Measurements from ENCODE around the gene CCR6. TPM values are rescaled to one million over a fixed set of nuclear protein-coding genes. Genes with fewer than 3 reads are reported as not detected.
"Not testable (repeated sequence)": the region's sequence is repeated elsewhere in the genome, so short reads cannot be mapped to it uniquely, and the experiment has no call there.

The CCR6 gene
- total and polyA plus RNA-seq, 4 donors = 0.16 to 0.39 (median 0.32) TPM

DNA sequence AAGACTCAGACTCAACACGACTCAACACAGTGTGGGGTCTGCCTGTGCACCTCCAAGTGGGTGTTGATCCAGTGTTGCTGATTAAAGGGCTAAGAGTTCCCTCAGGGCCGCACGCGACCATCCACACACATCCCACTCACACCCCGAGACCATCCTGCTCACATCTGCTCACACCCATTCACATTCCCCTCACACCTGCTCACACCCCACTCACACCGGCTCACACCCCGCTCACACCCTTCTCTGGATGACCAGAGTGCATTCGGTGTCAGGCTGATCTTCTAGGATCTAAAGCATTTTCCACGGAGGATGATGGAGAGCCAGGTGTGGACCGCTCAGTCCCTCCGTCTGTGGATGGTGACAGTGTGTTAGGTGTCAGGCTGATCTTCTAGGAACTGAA is 48.4 kb downstream of the CCR6 start:
- not testable (repeated sequence) for H3K4me1 ChIP-seq (ENCODE audit: control insufficient read depth in 5 of 5, insufficient read depth in 5 of 5, low read length in 5 of 5); ATAC-seq (ENCODE audit: insufficient read depth, low FRiP score); DNase-seq; H3K9ac ChIP-seq (ENCODE audit: insufficient read depth in 1 of 2, low read length in 2 of 2); H3K36me3 ChIP-seq (ENCODE audit: control insufficient read depth in 4 of 4, insufficient read depth in 4 of 4, low read length in 4 of 4); H3K27ac ChIP-seq (ENCODE audit: low read depth in 1 of 2, low read length in 1 of 2); H3K9me3 ChIP-seq (ENCODE audit: control insufficient read depth in 4 of 4, insufficient read depth in 3 of 4, low read length in 3 of 4); H3K27me3 ChIP-seq (ENCODE audit: control insufficient read depth in 3 of 3, insufficient read depth in 3 of 3, low read length in 2 of 3); H3K4me3 ChIP-seq
- WGBS, 2 donors = 86 to 92% methylated on average over 11 of the region's 11 CpGs

DNA sequence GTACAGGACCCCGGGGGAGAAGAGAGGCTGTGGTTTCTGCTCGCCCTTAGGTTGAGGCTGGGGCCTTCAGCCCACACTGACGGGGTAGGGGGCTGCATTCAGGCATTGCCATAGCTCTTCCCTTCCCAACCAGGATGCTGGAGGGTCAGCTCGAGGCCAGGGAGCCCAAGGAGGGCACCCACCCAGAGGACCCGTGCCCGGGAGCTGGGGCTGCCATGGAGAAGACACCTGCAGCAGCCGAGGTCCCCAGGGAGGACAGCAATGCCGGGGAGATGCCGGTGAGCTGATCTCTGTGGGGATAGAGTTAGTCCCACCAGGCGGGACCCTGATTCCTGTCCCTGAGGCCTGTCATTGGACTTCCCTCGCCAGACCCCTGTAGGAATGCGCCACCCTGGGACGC is 49.1 kb downstream of the CCR6 start:
- not testable (repeated sequence) for DNase-seq; H3K27me3 ChIP-seq (ENCODE audit: control insufficient read depth in 3 of 3, insufficient read depth in 3 of 3, low read length in 2 of 3); H3K4me3 ChIP-seq; H3K27ac ChIP-seq (ENCODE audit: low read depth in 1 of 2, low read length in 1 of 2); ATAC-seq (ENCODE audit: insufficient read depth, low FRiP score); H3K4me1 ChIP-seq (ENCODE audit: control insufficient read depth in 5 of 5, insufficient read depth in 5 of 5, low read length in 5 of 5); H3K9ac ChIP-seq (ENCODE audit: insufficient read depth in 1 of 2, low read length in 2 of 2); H3K9me3 ChIP-seq (ENCODE audit: control insufficient read depth in 4 of 4, insufficient read depth in 3 of 4, low read length in 3 of 4); H3K36me3 ChIP-seq (ENCODE audit: control insufficient read depth in 4 of 4, insufficient read depth in 4 of 4, low read length in 4 of 4)
- 80 to 81% methylated on average over 10 to 13 of the region's 13 CpGs for WGBS, 2 donors

DNA sequence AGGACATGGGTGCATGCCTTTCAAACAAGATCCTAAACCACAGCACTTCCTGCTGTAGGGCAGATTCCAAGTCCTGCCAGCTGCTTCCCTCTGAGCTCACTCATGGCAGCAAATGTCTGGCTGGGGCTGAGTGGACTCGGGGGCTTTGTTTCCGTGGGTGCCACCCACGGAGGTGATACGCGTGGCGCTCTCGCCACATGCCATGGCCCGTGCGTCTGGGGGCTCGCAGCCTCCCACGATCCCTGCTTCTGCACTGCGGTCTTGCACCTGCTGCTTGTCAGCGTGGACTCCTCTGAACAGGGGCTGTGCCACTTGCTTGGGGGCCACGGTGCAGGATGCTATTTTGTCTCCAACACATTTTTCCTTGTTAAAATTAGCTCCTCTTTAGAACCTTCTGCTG is 54.4 kb downstream of the CCR6 start:
- not testable (repeated sequence) for H3K9me3 ChIP-seq (ENCODE audit: control insufficient read depth in 4 of 4, insufficient read depth in 3 of 4, low read length in 3 of 4); H3K4me3 ChIP-seq; H3K27ac ChIP-seq (ENCODE audit: low read depth in 1 of 2, low read length in 1 of 2); H3K36me3 ChIP-seq (ENCODE audit: control insufficient read depth in 4 of 4, insufficient read depth in 4 of 4, low read length in 4 of 4); H3K27me3 ChIP-seq (ENCODE audit: control insufficient read depth in 3 of 3, insufficient read depth in 3 of 3, low read length in 2 of 3); H3K9ac ChIP-seq (ENCODE audit: insufficient read depth in 1 of 2, low read length in 2 of 2); ATAC-seq (ENCODE audit: insufficient read depth, low FRiP score); H3K4me1 ChIP-seq (ENCODE audit: control insufficient read depth in 5 of 5, insufficient read depth in 5 of 5, low read length in 5 of 5); DNase-seq
- WGBS, 2 donors = 83 to 88% methylated on average over 13 to 14 of the region's 14 CpGs

DNA sequence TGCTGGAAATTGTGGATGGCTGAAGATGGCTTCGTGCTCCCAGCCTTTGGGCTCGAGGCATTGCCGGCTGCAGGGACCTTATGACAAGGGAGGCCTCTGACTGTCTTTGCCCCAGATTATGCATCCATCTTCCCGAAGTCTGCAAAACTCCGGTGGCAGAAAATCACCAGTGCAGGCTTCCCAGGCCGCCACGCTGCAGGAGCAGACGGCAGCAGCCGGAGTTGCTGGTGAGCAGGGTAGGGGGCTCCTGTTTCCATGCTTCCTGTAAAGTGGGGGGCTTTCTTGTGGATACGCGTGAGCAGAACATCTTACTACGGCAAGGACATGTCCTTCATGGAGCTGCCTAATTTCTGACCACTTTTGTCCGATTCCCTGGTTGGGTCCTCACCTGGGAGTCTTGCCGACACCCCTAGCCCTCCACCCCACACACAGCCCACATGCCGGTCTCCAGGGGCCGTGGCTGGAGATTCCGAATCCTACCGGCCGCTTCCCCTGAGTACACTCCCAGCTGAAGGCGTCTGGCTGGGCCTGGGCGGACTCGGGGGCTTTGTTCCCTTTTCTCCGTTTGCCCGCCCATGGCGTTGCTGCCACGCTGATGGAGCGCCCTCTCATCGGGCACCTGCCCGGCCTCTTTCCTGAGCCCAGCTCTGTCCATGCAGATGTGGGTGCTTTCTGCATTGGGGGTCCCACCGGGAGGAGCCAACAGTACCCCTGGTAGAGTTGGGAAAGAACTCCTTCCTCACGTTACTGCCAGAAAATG is 56.2 kb downstream of the CCR6 start:
- not testable (repeated sequence) for DNase-seq; H3K9ac ChIP-seq (ENCODE audit: insufficient read depth in 1 of 2, low read length in 2 of 2); H3K36me3 ChIP-seq (ENCODE audit: control insufficient read depth in 4 of 4, insufficient read depth in 4 of 4, low read length in 4 of 4); H3K4me1 ChIP-seq (ENCODE audit: control insufficient read depth in 5 of 5, insufficient read depth in 5 of 5, low read length in 5 of 5); H3K4me3 ChIP-seq; H3K27ac ChIP-seq (ENCODE audit: low read depth in 1 of 2, low read length in 1 of 2); H3K9me3 ChIP-seq (ENCODE audit: control insufficient read depth in 4 of 4, insufficient read depth in 3 of 4, low read length in 3 of 4); H3K27me3 ChIP-seq (ENCODE audit: control insufficient read depth in 3 of 3, insufficient read depth in 3 of 3, low read length in 2 of 3); ATAC-seq (ENCODE audit: insufficient read depth, low FRiP score)
- 88 to 91% methylated on average over 22 to 25 of the region's 31 CpGs for WGBS, 2 donors

DNA sequence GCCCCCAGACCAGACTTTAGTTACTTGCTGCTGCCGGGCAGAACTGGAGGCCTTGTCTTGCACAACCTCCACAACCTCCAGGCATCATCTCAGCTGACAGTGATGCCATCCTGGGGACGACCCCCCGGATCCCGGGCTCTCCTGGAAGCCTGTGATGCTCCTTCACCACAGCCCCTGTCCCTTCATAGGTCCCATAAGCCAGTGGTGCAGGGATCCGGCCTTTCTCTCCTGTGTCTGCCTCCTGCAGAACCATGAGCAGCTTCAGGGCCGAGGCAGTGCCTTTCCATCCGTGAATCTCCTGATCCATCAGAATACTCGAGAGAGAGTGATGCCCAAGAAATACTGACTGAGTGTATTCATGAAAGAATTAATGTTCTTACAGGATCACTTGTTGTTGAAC is 57.2 kb downstream of the CCR6 start:
- not testable (repeated sequence) for H3K9ac ChIP-seq (ENCODE audit: insufficient read depth in 1 of 2, low read length in 2 of 2); H3K27me3 ChIP-seq (ENCODE audit: control insufficient read depth in 3 of 3, insufficient read depth in 3 of 3, low read length in 2 of 3); H3K4me3 ChIP-seq; H3K27ac ChIP-seq (ENCODE audit: low read depth in 1 of 2, low read length in 1 of 2); H3K4me1 ChIP-seq (ENCODE audit: control insufficient read depth in 5 of 5, insufficient read depth in 5 of 5, low read length in 5 of 5); H3K36me3 ChIP-seq (ENCODE audit: control insufficient read depth in 4 of 4, insufficient read depth in 4 of 4, low read length in 4 of 4); H3K9me3 ChIP-seq (ENCODE audit: control insufficient read depth in 4 of 4, insufficient read depth in 3 of 4, low read length in 3 of 4); ATAC-seq (ENCODE audit: insufficient read depth, low FRiP score); DNase-seq
- WGBS, 2 donors = 86 to 89% methylated on average over 4 to 8 of the region's 8 CpGs

DNA sequence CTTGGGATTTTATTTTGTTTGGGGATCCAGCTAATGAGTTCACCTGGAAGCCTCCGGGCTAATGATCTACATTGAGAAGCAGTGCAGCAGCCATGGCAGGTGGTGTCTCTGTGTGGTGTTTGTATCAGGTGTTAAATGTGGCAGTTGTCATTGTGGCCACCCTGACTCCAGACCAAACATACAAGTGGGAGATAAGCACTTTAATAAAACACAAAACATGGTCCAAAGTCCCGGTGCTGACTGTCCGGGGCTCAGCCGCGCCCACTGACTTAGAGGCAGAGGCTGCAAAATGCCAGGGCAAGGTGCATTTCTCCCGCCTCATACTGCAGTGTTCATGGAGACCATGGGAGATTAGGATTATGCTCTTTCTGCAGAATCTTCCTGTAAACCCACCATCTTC is 58.5 kb downstream of the CCR6 start:
- not testable (repeated sequence) for H3K27ac ChIP-seq (ENCODE audit: low read depth in 1 of 2, low read length in 1 of 2); H3K9me3 ChIP-seq (ENCODE audit: control insufficient read depth in 4 of 4, insufficient read depth in 3 of 4, low read length in 3 of 4); ATAC-seq (ENCODE audit: insufficient read depth, low FRiP score); DNase-seq; H3K27me3 ChIP-seq (ENCODE audit: control insufficient read depth in 3 of 3, insufficient read depth in 3 of 3, low read length in 2 of 3); H3K9ac ChIP-seq (ENCODE audit: insufficient read depth in 1 of 2, low read length in 2 of 2); H3K4me3 ChIP-seq; H3K36me3 ChIP-seq (ENCODE audit: control insufficient read depth in 4 of 4, insufficient read depth in 4 of 4, low read length in 4 of 4); H3K4me1 ChIP-seq (ENCODE audit: control insufficient read depth in 5 of 5, insufficient read depth in 5 of 5, low read length in 5 of 5)
- WGBS, 2 donors = 100% methylated on average over 1 of the region's 6 CpGs; no CpG with 5 or more reads in 1 of the 2 donors

DNA sequence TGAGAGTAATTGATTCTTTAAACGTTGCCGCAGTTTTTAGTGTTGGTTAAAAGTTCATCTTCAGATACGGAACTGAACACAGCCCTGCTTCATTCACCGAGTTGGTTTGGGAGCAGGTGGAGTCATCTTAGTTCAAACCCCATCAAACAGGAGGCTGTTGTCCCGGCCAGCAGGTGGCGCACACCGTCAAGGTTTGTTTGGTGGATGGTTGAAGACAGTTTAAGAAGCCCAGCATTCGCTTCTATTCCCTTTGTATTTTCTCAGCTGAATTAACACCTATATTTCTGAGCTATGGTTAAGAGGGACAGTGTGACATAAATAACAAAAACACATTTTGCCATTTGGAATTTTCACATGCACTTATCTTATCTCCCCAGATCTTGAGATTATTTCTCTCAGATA is 60.0 kb downstream of the CCR6 start:
- not testable (repeated sequence) for H3K9me3 ChIP-seq (ENCODE audit: control insufficient read depth in 4 of 4, insufficient read depth in 3 of 4, low read length in 3 of 4); H3K36me3 ChIP-seq (ENCODE audit: control insufficient read depth in 4 of 4, insufficient read depth in 4 of 4, low read length in 4 of 4); DNase-seq; H3K4me1 ChIP-seq (ENCODE audit: control insufficient read depth in 5 of 5, insufficient read depth in 5 of 5, low read length in 5 of 5); H3K4me3 ChIP-seq; H3K27ac ChIP-seq (ENCODE audit: low read depth in 1 of 2, low read length in 1 of 2); H3K27me3 ChIP-seq (ENCODE audit: control insufficient read depth in 3 of 3, insufficient read depth in 3 of 3, low read length in 2 of 3); H3K9ac ChIP-seq (ENCODE audit: insufficient read depth in 1 of 2, low read length in 2 of 2)
- ATAC-seq (ENCODE audit: insufficient read depth, low FRiP score) = peak; percentile 69
- WGBS, 2 donors = 8 to 9% methylated on average over 4 of the region's 8 CpGs

DNA sequence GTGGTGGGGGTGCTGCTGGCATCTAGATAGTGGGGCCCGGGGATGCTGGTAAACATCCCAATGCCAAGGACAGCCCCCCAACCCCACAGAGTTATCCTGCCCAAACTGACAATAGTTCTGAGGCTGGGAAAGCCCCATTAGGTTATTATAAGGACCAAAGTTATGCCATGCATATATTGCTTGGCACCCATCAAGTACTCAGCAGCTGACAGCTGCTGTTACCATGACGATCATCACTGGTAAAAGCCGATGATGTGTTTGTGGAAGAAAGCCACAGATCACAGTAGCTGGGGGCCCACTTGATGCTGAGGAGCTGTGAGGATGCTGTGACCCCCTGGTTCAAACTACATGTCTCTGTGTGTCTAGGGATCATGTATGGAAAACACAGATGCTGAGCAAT is 62.2 kb downstream of the CCR6 start:
- H3K9ac ChIP-seq (ENCODE audit: insufficient read depth in 1 of 2, low read length in 2 of 2); H3K36me3 ChIP-seq (ENCODE audit: control insufficient read depth in 4 of 4, insufficient read depth in 4 of 4, low read length in 4 of 4); H3K27me3 ChIP-seq (ENCODE audit: control insufficient read depth in 3 of 3, insufficient read depth in 3 of 3, low read length in 2 of 3); H3K27ac ChIP-seq (ENCODE audit: low read depth in 1 of 2, low read length in 1 of 2); H3K4me3 ChIP-seq; ATAC-seq (ENCODE audit: insufficient read depth, low FRiP score); H3K4me1 ChIP-seq (ENCODE audit: control insufficient read depth in 5 of 5, insufficient read depth in 5 of 5, low read length in 5 of 5); DNase-seq; H3K9me3 ChIP-seq (ENCODE audit: control insufficient read depth in 4 of 4, insufficient read depth in 3 of 4, low read length in 3 of 4): not testable (repeated sequence)
- 75 to 79% methylated on average over 3 of the region's 3 CpGs for WGBS, 2 donors

Data from lung (tissue), 10 donors.